CD14-positive monocyte (primary cell): ENCODE results near the gene THRSP. TPM values are rescaled to one million over a fixed set of nuclear protein-coding genes. Genes with fewer than 3 reads are reported as not detected.
"Not testable (repeated sequence)": the region's sequence is repeated elsewhere in the genome, so short reads cannot be mapped to it uniquely, and the experiment has no call there.

Experiments used
- DNase-seq, 3 donors: peaks; one replicate each; pipeline ENCODE4 v3.0.0-alpha.2; 2011 to 2022
- H2AFZ ChIP-seq: 2 replicates; pipeline ENCODE4 v1.6.0; 2012; ENCODE audit warnings: mild to moderate bottlenecking, low read depth, low read length, inconsistent platforms; ENCODE audit not compliant: insufficient read depth, poor library complexity, severe bottlenecking
- H3K27ac ChIP-seq, 2 donors: 1 replicate in 1 of 2; 2 replicates in 1 of 2; pipeline ENCODE4 v1.5.1; 2012 to 2013; ENCODE audit warnings: low read length in 2 of 2, control low read depth in 1 of 2, inconsistent platforms in 1 of 2, low read depth in 1 of 2, mild to moderate bottlenecking in 1 of 2
- H3K27me3 ChIP-seq, 2 donors: one replicate each; pipeline versions ENCODE4 v1.6.0 to v1.6.1; 2011 to 2013; ENCODE audit warnings: low read length in 2 of 2; ENCODE audit not compliant: control insufficient read depth in 2 of 2, insufficient read depth in 2 of 2
- H3K36me3 ChIP-seq, 2 donors: replicated peaks in 1 of 2; 1 replicate in 1 of 2; 2 replicates in 1 of 2; pipeline versions ENCODE4 v1.5.1 to v1.6.1; 2012 to 2013; ENCODE audit warnings: low read length in 2 of 2, control low read depth in 1 of 2, inconsistent platforms in 1 of 2, mild to moderate bottlenecking in 1 of 2; ENCODE audit not compliant: insufficient read depth in 2 of 2, control insufficient read depth in 1 of 2
- H3K4me1 ChIP-seq, 2 donors: 1 replicate in 1 of 2; 2 replicates in 1 of 2; pipeline versions ENCODE4 v1.5.1 to v1.6.1; 2012 to 2013; ENCODE audit warnings: low read length in 2 of 2, control low read depth in 1 of 2, inconsistent platforms in 1 of 2, mild to moderate bottlenecking in 1 of 2, moderate library complexity in 1 of 2; ENCODE audit not compliant: insufficient read depth in 2 of 2, control insufficient read depth in 1 of 2
- H3K4me2 ChIP-seq: replicated peaks from 2 replicates; pipeline ENCODE3; 2012; ENCODE audit warnings: low read length, moderate library complexity, mild to moderate bottlenecking; ENCODE audit not compliant: poor library complexity, severe bottlenecking; ENCODE audit errors: extremely low read depth
- H3K4me3 ChIP-seq, 3 experiments: fragments of 200-600 bp in 1 of 3; sonication (generic) in 1 of 3; replicated peaks in 1 of 3; 1 replicate in 2 of 3; 2 replicates in 1 of 3; pipeline ENCODE4 v1.5.1; 2011 to 2013; ENCODE audit warnings: low read length in 3 of 3, mild to moderate bottlenecking in 3 of 3, control low read depth in 2 of 3, low read depth in 2 of 3, inconsistent platforms in 1 of 3, moderate library complexity in 1 of 3
- H3K79me2 ChIP-seq: 2 replicates; pipeline ENCODE4 v1.6.0; 2012; ENCODE audit warnings: mild to moderate bottlenecking, control low read depth, inconsistent platforms, low read length, moderate library complexity; ENCODE audit not compliant: insufficient read depth
- H3K9ac ChIP-seq: 2 replicates; pipeline ENCODE4 v1.6.0; 2017; ENCODE audit warnings: low read length, mild to moderate bottlenecking; ENCODE audit not compliant: insufficient read depth, poor library complexity, severe bottlenecking
- H3K9me3 ChIP-seq, 2 donors: replicated peaks in 1 of 2; 1 replicate in 1 of 2; 2 replicates in 1 of 2; pipeline versions ENCODE4 v1.5.1 to v1.6.1; 2012 to 2013; ENCODE audit warnings: low read length in 2 of 2, control low read depth in 1 of 2; ENCODE audit not compliant: control insufficient read depth in 1 of 2, insufficient read depth in 1 of 2
- H4K20me1 ChIP-seq: 2 replicates; pipeline ENCODE4 v1.6.0; 2012; ENCODE audit warnings: mild to moderate bottlenecking, low read length, control low read depth, moderate library complexity; ENCODE audit not compliant: insufficient read depth
- H3K27ac Mint-ChIP-seq, 7 donors: one replicate each; pipeline ENCODE4 v1.8.0; 2020; ENCODE audit warnings: mild to moderate bottlenecking in 7 of 7, mixed read lengths in 7 of 7, moderate library complexity in 6 of 7, inconsistent platforms in 2 of 7
- H3K27me3 Mint-ChIP-seq, 3 donors: one replicate each; pipeline ENCODE4 v1.8.0; 2021 to 2022; ENCODE audit warnings: low read depth in 3 of 3, mild to moderate bottlenecking in 3 of 3, mixed read lengths in 3 of 3, moderate library complexity in 3 of 3, inconsistent platforms in 1 of 3
- H3K36me3 Mint-ChIP-seq, 2 donors: one replicate each; pipeline ENCODE4 v1.8.0; 2020; ENCODE audit warnings: mixed read lengths in 2 of 2, inconsistent platforms in 1 of 2, mild to moderate bottlenecking in 1 of 2
- H3K4me1 Mint-ChIP-seq: one replicate; pipeline ENCODE4 v1.8.0; 2020; ENCODE audit warnings: mild to moderate bottlenecking, mixed read lengths
- H3K4me3 Mint-ChIP-seq, 2 donors: one replicate each; pipeline ENCODE4 v1.8.0; 2020; ENCODE audit warnings: mild to moderate bottlenecking in 2 of 2, mixed read lengths in 2 of 2, moderate library complexity in 1 of 2
- H3K9me3 Mint-ChIP-seq, 7 donors: one replicate each; pipeline ENCODE4 v1.8.0; 2020 to 2022; ENCODE audit warnings: mixed read lengths in 7 of 7, mild to moderate bottlenecking in 6 of 7, moderate library complexity in 6 of 7, inconsistent platforms in 2 of 7
- CTCF ChIP-seq: fragments of 200-600 bp; IDR thresholded peaks from one replicate; pipeline ENCODE4 v1.8.0; 2022; ENCODE audit warnings: antibody characterized with exemption, mild to moderate bottlenecking
- WGBS: methylation state at CpG from one replicate; pipeline ENCODE4 v1.1.5; 2013; ENCODE audit warnings: missing lambda C conversion rate; ENCODE audit not compliant: insufficient coverage; 5-methylcytosine and 5-hydroxymethylcytosine counted together
- intact Hi-C, 2 donors: fragments of 100-400 bp; cut with micrococcal nuclease; formaldehyde crosslinking; loops; one replicate each; pipeline versions ENCODE4 v1.15.0 to v1.15.1; 2023
- polyA plus RNA-seq, 3 donors: library from polyadenylated mRNA; depleted of rRNA in 1 of 3; unstranded in 2 of 3; stranded (reverse) in 1 of 3; fragments of 300-500 nt in 2 of 3; fragments of >200 nt in 1 of 3; fragmentation: Illumina TruSeq in 2 of 3; gene quantifications; 1 replicate in 2 of 3; 2 replicates in 1 of 3; pipeline ENCODE4 v1.2.3, GENCODE V29; 2012 to 2021

The THRSP gene
- polyA plus RNA-seq, 3 donors, result not detected

DNA sequence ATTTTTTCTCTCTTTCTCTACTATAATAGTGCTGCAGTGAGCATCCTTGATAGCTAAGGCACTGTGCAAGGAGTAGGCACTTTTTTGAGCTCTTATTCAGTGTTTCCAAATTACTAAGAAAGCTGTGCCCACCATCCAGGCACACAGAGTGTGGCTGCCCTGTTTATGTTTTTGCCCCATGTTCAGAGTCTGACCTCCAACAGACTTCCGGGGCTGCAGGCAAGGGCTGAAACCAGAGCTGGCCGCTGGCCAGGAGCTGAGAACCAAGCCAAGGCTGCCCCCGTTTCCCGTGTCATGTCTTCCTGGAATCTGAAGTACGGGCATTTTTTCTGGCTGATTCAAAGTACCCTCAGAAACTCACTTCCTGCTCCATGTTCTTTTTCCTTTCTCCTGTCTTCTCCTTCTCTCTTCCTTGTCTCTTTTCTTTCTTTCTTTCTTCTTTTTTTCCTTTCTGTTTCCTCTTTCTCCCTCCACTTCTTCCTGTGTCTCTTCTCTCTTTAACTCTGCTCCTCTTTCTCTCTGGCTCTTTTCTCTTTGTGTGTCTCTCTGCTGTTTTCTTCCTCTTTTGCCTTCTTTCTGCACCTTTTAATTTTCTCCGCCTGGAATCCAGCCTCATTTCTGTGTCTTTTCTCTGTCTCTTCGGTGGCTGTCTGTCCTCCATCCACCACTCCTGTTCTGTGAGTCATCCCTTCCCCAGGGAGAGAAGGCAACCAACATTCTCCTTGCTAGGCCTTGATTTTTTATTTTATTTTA, 23.6 kb upstream of the THRSP start:
- Mint-ChIP-seq H3K9me3 (no peaks in the 10 kb centered on the region), H3K36me3 (no peaks in the 10 kb centered on the region), H3K27ac (peak overlapping the region; percentile 5 to 86 (median 64)), H3K27me3 (peaks cover 0 to 1% (median 0%) of the 10 kb centered on the region in 3 donors), H3K4me3 (peak overlapping the region; percentile 56 to 94), H3K4me1 (peaks cover 11% of the 10 kb centered on the region)
- H3K79me2 ChIP-seq, result no peaks in the 10 kb centered on the region
- peak; percentile 11 to 16 (median 12) for DNase-seq
- intact Hi-C loops, result no loop called here
- H2AFZ ChIP-seq, result peak overlapping the region; percentile 74
- no peaks in the 10 kb centered on the region for H3K27me3 ChIP-seq
- no peaks in the 10 kb centered on the region for H3K9me3 ChIP-seq
- no peaks in the 10 kb centered on the region for H4K20me1 ChIP-seq
- H3K4me3 ChIP-seq, result peak overlapping the region in 2 of 3 experiments; percentile 6 to 59
- peak overlapping the region in 1 of 2 donors; percentile 34 for H3K27ac ChIP-seq
- peak overlapping the region; percentile 40 for H3K9ac ChIP-seq
- WGBS, result 0% methylated on average over 5 of the region's 7 CpGs
- no peak for TF ChIP-seq CTCF
- no peaks in the 10 kb centered on the region for H3K36me3 ChIP-seq
- H3K4me1 ChIP-seq, result peaks cover 10 to 12% of the 10 kb centered on the region in 2 donors
- peak overlapping the region; percentile 51 for H3K4me2 ChIP-seq

- no peaks in the 10 kb centered on the region for H3K36me3 Mint-ChIP-seq
- no peak for TF ChIP-seq CTCF
- no peak overlapping the region for H3K27ac Mint-ChIP-seq
- Histone ChIP-seq H4K20me1 (no peaks in the 10 kb centered on the region), H3K9me3 (no peaks in the 10 kb centered on the region), H3K4me1 (peaks cover 12 to 14% of the 10 kb centered on the region in 2 donors), H3K79me2 (no peaks in the 10 kb centered on the region), H2AFZ (no peak overlapping the region), H3K27me3 (no peaks in the 10 kb centered on the region), H3K9ac (no peak overlapping the region), H3K36me3 (no peaks in the 10 kb centered on the region), H3K4me3 (no peak overlapping the region), H3K4me2 (no peak overlapping the region), H3K27ac (no peak overlapping the region)
- peaks cover 15% of the 10 kb centered on the region for H3K4me1 Mint-ChIP-seq
- no peaks in the 10 kb centered on the region for H3K9me3 Mint-ChIP-seq
- DNase-seq, result no peak
- intact Hi-C loops, result no loop called here
- peaks cover 0 to 1% (median under 1%) of the 10 kb centered on the region in 3 donors for H3K27me3 Mint-ChIP-seq
- no peak overlapping the region for H3K4me3 Mint-ChIP-seq
- WGBS, result 100% methylated on average over 9 of the region's 15 CpGs
Measured at GRCh38 chr11:78040691-78041379, 22.8 kb upstream of the THRSP start.

DNA sequence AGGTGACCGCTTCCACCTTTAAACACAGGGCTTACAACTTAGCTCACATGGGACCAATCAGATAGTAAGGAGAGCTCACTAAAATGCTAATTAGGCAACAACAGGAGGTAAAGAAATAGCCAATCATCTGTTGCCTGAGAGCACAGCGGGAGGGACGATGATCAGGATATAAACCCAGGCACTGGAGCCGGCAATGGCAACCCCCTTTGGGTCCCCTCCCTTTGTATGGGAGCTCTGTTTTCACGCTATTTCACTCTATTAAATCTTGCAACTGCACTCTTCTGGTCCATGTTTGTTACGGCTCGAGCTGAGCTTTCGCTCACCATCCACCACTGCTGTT, 22.3 kb upstream of the THRSP start:
- H3K27ac ChIP-seq, H3K27me3 ChIP-seq, H3K4me2 ChIP-seq, H3K9me3 ChIP-seq, intact Hi-C loops, H4K20me1 ChIP-seq, H3K27ac Mint-ChIP-seq, H3K9ac ChIP-seq, H3K79me2 ChIP-seq, H3K4me3 ChIP-seq, H3K36me3 ChIP-seq, H3K9me3 Mint-ChIP-seq, H2AFZ ChIP-seq, H3K36me3 Mint-ChIP-seq, H3K27me3 Mint-ChIP-seq, H3K4me3 Mint-ChIP-seq, DNase-seq: not testable (repeated sequence)
- peaks cover 18% of the 10 kb centered on the region for H3K4me1 Mint-ChIP-seq
- WGBS, result 100% methylated on average over 4 of the region's 8 CpGs
- peaks cover 15 to 19% of the 10 kb centered on the region in 2 donors for H3K4me1 ChIP-seq
